GM21723 (cell line): ENCODE data around the gene STXBP2.

Experiments
- ATAC-seq: cut with Tn5 transposase; IDR thresholded peaks from one replicate; pipeline ENCODE4 v1.9.1; 2021; ENCODE audit warnings: mild to moderate bottlenecking, moderate library complexity; ENCODE audit not compliant: unreplicated experiment

The STXBP2 gene

GRCh38 chr19:7677669-7678311 is 40.9 kb downstream of the STXBP2 start:
- no peak for ATAC-seq

DNA sequence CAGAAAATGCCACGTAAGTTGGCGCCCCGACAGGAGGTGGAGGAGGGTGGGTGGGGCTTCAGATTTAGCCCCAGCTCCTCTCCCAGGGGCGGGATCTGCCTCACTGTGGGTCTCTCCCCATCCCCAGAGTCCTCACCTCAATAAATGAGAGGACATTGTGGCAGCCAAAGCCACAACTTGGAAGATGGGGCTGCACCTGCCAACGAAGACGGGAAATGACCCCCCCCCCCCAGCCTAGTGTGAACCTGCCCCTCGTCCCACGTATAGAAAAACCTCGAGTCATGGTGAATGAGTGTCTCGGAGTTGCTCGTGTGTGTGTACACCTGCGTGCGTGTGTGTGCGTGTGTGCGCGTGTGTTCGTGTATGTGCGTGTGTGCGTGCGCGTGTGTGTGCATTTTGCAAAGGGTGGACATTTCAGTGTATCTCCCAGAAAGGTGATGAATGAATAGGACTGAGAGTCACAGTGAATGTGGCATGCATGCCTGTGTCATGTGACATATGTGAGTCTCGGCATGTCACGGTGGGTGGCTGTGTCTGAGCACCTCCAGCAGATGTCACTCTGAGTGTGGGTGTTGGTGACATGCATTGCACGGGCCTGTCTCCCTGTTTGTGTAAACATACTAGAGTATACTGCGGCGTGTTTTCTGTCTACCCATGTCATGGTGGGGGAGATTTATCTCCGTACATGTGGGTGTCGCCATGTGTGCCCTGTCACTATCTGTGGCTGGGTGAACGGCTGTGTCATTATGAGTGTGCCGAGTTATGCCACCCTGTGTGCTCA is 42.3 kb downstream of the STXBP2 start:
- no peak for ATAC-seq

- ATAC-seq, result no peak
Observed at GRCh38 chr19:7679771-7680605, 43.1 kb downstream of the STXBP2 start.

GRCh38 chr19:7680606-7681339 is 43.9 kb downstream of the STXBP2 start, which contains the start of gene TRAPPC5:
TSS of gene TRAPPC5 (plus strand) at chr19:7680833. CDS start at chr19:7682254, 1,421 bp downstream.
- ATAC-seq, result no peak

GRCh38 chr19:7681340-7682174 is 44.6 kb downstream of the STXBP2 start:
- no peak for ATAC-seq

DNA sequence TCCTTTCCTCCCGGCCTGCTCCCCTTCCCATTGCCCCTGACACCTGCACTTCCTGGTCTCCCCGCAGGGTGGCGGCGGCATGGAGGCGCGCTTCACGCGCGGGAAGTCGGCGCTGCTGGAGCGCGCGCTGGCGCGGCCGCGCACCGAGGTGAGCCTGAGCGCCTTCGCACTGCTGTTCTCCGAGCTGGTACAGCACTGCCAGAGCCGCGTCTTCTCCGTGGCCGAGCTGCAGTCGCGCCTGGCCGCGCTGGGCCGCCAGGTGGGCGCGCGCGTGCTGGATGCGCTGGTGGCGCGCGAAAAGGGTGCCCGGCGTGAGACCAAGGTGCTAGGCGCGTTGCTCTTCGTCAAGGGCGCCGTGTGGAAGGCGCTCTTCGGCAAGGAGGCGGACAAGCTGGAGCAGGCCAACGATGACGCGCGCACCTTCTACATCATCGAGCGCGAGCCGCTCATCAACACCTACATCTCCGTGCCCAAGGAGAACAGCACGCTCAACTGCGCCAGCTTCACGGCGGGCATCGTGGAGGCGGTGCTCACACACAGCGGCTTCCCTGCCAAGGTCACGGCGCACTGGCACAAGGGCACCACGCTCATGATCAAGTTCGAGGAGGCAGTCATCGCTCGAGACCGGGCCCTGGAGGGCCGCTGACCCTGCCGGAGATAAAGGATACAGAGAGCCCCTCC is 45.4 kb downstream of the STXBP2 start:
- ATAC-seq, result no peak

GRCh38 chr19:7685546-7686445 is 48.9 kb downstream of the STXBP2 start:
- no peak for ATAC-seq

DNA sequence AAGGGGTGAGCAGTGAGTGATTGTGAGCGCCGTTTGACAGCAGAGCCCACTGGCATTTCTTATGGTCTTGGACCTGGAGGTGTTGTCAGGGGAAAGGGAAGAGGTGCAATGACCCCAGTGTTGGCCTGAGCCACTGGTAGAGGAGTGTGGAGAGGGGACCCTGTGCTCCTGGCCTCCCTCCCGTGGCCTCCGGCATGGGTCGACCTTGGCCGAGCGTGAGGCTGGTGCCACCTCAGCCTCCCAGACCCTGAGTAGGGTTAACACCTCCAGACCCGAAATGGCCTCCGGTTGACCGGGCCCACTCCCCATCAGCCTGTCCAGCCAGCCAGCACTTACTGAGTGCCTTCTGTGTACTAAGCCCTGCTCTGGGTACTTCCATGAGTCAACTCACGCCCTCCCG is 50.3 kb downstream of the STXBP2 start:
- ATAC-seq, result no peak

DNA sequence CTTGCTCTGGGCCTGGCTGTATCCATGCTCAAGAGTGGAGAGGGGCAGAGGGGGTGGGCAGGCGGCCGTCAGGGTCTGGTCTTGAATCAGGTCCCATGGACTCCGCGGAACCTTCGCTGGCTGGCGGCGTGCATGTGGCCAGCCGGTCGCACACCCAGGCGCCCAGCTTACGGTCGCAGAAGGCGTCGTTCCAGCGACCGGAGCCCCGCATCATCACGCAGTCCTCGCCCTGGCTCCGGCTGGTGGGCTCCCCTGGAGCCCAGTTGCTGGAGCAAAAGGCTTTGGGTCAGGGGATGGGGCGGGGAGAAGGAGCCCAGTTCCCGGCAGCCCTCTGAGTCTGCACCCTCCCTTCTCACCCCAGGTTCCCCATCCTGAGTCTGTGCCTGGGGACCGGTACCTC is 52.3 kb downstream of the STXBP2 start:
- ATAC-seq, result no peak

DNA sequence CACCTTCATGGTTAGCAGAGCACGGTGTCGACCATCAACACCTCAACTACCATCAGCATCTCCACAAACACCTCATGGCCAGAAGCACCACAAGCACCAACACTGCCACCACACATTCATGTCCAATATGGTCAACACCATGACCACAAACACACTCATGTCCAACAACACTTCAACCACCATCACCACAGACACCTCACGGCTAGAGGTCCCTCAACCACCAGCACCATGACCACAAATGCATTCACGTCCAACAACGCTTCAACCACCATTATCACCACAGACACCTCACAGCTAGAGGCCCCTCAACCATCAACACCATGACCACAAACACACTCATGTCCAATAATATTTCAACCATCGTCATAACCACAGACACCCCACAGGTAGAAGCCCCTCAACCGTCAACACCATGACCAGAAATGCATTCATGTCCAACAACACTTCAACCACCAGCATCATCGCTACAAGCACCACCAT is 53.9 kb downstream of the STXBP2 start:
- no peak for ATAC-seq

- no peak for ATAC-seq
Observed at GRCh38 chr19:7691497-7691896, 54.6 kb downstream of the STXBP2 start.

DNA sequence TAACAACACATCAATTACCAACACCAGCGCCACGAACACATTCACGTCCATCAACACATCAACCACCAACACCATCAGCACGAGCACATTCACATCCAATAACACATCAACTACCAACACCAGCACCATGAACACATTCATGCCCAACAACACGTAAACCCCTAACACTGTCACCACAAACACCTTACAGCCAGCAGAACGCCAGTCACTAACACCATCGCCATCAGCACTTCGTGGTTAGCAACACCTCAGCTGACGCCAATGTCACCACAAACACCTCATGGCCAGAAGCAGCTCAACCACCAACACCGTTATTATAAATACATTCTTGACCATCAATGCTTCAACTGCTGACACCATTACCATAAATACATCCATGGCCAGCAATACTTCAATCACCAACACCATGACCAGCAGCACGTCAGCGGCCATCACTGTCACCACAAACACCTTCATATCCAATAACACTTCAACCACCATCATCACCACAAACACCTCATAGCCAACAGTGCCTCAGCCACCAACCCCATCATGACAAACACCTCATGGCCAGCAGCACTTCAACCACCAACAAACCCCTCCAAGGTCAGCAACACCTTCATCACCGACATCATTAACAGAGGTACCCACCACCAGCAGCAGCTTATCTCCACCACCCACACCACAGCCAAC is 55.6 kb downstream of the STXBP2 start:
- ATAC-seq, result no peak

DNA sequence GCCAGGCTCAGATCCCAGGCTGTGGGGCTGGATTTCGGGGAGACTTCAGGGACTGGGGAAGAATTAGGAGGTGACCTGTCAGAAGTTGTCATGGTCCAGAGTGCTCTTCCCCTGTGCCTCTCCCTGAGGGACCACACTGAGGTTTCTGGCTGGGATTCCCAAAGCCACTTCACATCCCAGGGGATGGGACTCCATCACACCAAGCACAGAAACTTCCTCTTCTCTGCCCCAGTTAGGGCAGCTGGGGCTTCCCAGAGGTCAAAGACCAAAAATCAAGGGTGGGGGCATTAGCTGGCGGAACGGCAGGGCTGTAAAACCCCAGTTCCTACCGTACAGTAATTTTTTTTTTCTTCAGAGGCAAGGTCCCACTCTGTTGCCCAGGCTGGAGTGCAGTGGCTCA is 57.6 kb downstream of the STXBP2 start:
- ATAC-seq, result no peak
